C4-2B (cell line): ENCODE data around the gene ATP11A.

Experiments used
- CTCF ChIP-seq: fragments of 450-650 bp; conservative IDR thresholded peaks from 2 replicates; pipeline ENCODE4 v1.5.1; 2017; ENCODE audit warnings: mild to moderate bottlenecking
- ZFX ChIP-seq: fragments of 450-650 bp; IDR thresholded peaks from 2 replicates; pipeline ENCODE4 v1.6.1; 2017

- TF ChIP-seq CTCF (no peak), ZFX (no peak)
Observed at GRCh38 chr13:112838038-112838841, 148.4 kb downstream of the ATP11A start.
